H9 (cell line): ENCODE measurements around the gene TENM4. TPM values are rescaled to one million over a fixed set of nuclear protein-coding genes. Genes with fewer than 3 reads are reported as not detected.

Source experiments
- DNase-seq: peaks from one replicate; pipeline ENCODE4 v3.0.0-alpha.2; 2017
- H2AFZ ChIP-seq: one replicate; pipeline ENCODE4 v1.6.1; 2013; ENCODE audit warnings: mild to moderate bottlenecking, low read length, control low read depth, moderate library complexity
- H2AK5ac ChIP-seq: 2 replicates; pipeline ENCODE4 v1.6.1; 2013; ENCODE audit warnings: low read length, control low read depth, mixed read lengths; ENCODE audit not compliant: insufficient read length
- H2BK120ac ChIP-seq: one replicate; pipeline ENCODE4 v1.6.1; 2013; ENCODE audit warnings: low read depth, mild to moderate bottlenecking, low read length, control low read depth, inconsistent platforms; ENCODE audit not compliant: poor library complexity, severe bottlenecking
- H2BK12ac ChIP-seq: 2 replicates; pipeline ENCODE4 v1.6.1; 2013; ENCODE audit warnings: low read length, control low read depth, mixed read lengths, low read depth; ENCODE audit not compliant: insufficient read length
- H2BK15ac ChIP-seq: 2 replicates; pipeline ENCODE4 v1.6.1; 2013; ENCODE audit warnings: low read depth, low read length, control low read depth
- H2BK20ac ChIP-seq: one replicate; pipeline ENCODE4 v1.6.1; 2013; ENCODE audit warnings: low read depth, mild to moderate bottlenecking, low read length, control low read depth, inconsistent platforms; ENCODE audit not compliant: poor library complexity, severe bottlenecking
- H2BK5ac ChIP-seq: 2 replicates; pipeline ENCODE4 v1.6.1; 2013; ENCODE audit warnings: low read length, control low read depth, mixed read lengths; ENCODE audit not compliant: insufficient read length
- H3K14ac ChIP-seq: 2 replicates; pipeline ENCODE4 v1.6.1; 2013; ENCODE audit warnings: low read length, control low read depth; ENCODE audit not compliant: insufficient read depth
- H3K18ac ChIP-seq: 2 replicates; pipeline ENCODE4 v1.6.1; 2013; ENCODE audit warnings: low read depth, mild to moderate bottlenecking, mixed read lengths, low read length, control low read depth; ENCODE audit not compliant: insufficient read length
- H3K23ac ChIP-seq: 2 replicates; pipeline ENCODE4 v1.6.1; 2013; ENCODE audit warnings: low read length, control low read depth, mixed read lengths, low read depth; ENCODE audit not compliant: insufficient read length
- H3K23me2 ChIP-seq: 2 replicates; pipeline ENCODE4 v1.6.1; 2013; ENCODE audit warnings: low read depth, mild to moderate bottlenecking, mixed read lengths, low read length, control low read depth; ENCODE audit not compliant: insufficient read length, poor library complexity, severe bottlenecking
- H3K27ac ChIP-seq: 2 replicates; pipeline ENCODE4 v1.5.1; 2013; ENCODE audit warnings: low read length, control low read depth, mixed read lengths, low read depth; ENCODE audit not compliant: insufficient read length
- H3K27me3 ChIP-seq: 2 replicates; pipeline ENCODE4 v1.6.1; 2013; ENCODE audit warnings: low read length, control low read depth, inconsistent platforms; ENCODE audit not compliant: insufficient read depth
- H3K4ac ChIP-seq: 2 replicates; pipeline ENCODE4 v1.6.1; 2013; ENCODE audit warnings: low read depth, mild to moderate bottlenecking, control low read depth, inconsistent platforms, low read length, moderate library complexity
- H3K4me1 ChIP-seq: 2 replicates; pipeline ENCODE4 v1.6.1; 2013; ENCODE audit warnings: low read length, control low read depth, inconsistent platforms; ENCODE audit not compliant: insufficient read depth
- H3K4me2 ChIP-seq: 2 replicates; pipeline ENCODE4 v1.6.1; 2013; ENCODE audit warnings: low read length, control low read depth, mixed read lengths; ENCODE audit not compliant: insufficient read length, insufficient read depth
- H3K56ac ChIP-seq: 2 replicates; pipeline ENCODE4 v1.6.1; 2013; ENCODE audit warnings: low read depth, mild to moderate bottlenecking, mixed read lengths, low read length, control low read depth; ENCODE audit not compliant: insufficient read length
- H3K79me1 ChIP-seq: 2 replicates; pipeline ENCODE4 v1.6.1; 2013; ENCODE audit warnings: low read depth, mild to moderate bottlenecking, moderate library complexity, low read length, control low read depth, inconsistent platforms; ENCODE audit not compliant: insufficient read depth, poor library complexity, severe bottlenecking
- H3K79me2 ChIP-seq: 2 replicates; pipeline ENCODE4 v1.6.1; 2013; ENCODE audit warnings: low read length, control low read depth, inconsistent platforms; ENCODE audit not compliant: insufficient read depth
- H3K9ac ChIP-seq: 2 replicates; pipeline ENCODE4 v1.6.1; 2013; ENCODE audit warnings: low read length, control low read depth, mixed read lengths; ENCODE audit not compliant: insufficient read length; ENCODE audit errors: extremely low read depth
- H3K9me3 ChIP-seq: one replicate; pipeline ENCODE4 v1.6.1; 2013; ENCODE audit warnings: low read depth, low read length, inconsistent platforms; ENCODE audit not compliant: control insufficient read depth
- H3T11ph ChIP-seq: one replicate; pipeline ENCODE4 v1.6.1; 2013; ENCODE audit warnings: mild to moderate bottlenecking, low read length, control low read depth, inconsistent platforms
- H4K20me1 ChIP-seq: one replicate; pipeline ENCODE4 v1.6.1; 2013; ENCODE audit not compliant: control insufficient read depth, insufficient read length, insufficient read depth
- H4K5ac ChIP-seq: 2 replicates; pipeline ENCODE4 v1.6.1; 2013; ENCODE audit warnings: low read depth, mild to moderate bottlenecking, mixed read lengths, low read length, control low read depth; ENCODE audit not compliant: insufficient read length
- H4K8ac ChIP-seq: replicated peaks from 2 replicates; pipeline ENCODE4 v1.6.1; 2013; ENCODE audit warnings: low read length, control low read depth, mixed read lengths, low read depth; ENCODE audit not compliant: insufficient read length
- H4K91ac ChIP-seq: 2 replicates; pipeline ENCODE4 v1.6.1; 2013; ENCODE audit warnings: low read depth, mild to moderate bottlenecking, moderate library complexity, mixed read lengths, low read length, control low read depth; ENCODE audit not compliant: insufficient read length
- H3K27ac Mint-ChIP-seq, 3 experiments: 2 replicates in 2 of 3; 3 replicates in 1 of 3; pipeline ENCODE4 v1.8.0; 2020 to 2021; ENCODE audit warnings: mixed read lengths in 3 of 3, mild to moderate bottlenecking in 1 of 3, moderate library complexity in 1 of 3
- H3K27me3 Mint-ChIP-seq: 2 replicates; pipeline ENCODE4 v1.8.0; 2021; ENCODE audit warnings: low read depth, mild to moderate bottlenecking, moderate library complexity, mixed read lengths
- H3K36me3 Mint-ChIP-seq, 3 experiments: 2 replicates in 2 of 3; 3 replicates in 1 of 3; pipeline ENCODE4 v1.8.0; 2020 to 2021; ENCODE audit warnings: low read depth in 3 of 3, mixed read lengths in 3 of 3; ENCODE audit not compliant: insufficient read depth in 1 of 3
- H3K4me1 Mint-ChIP-seq, 2 experiments: 2 replicates each; pipeline ENCODE4 v1.8.0; 2020; ENCODE audit warnings: mixed read lengths in 2 of 2
- H3K4me3 Mint-ChIP-seq, 2 experiments: 2 replicates in 1 of 2; 3 replicates in 1 of 2; pipeline ENCODE4 v1.8.0; 2020 to 2021; ENCODE audit warnings: mild to moderate bottlenecking in 2 of 2, mixed read lengths in 2 of 2, moderate library complexity in 1 of 2
- H3K9me3 Mint-ChIP-seq, 2 experiments: 2 replicates in 1 of 2; 3 replicates in 1 of 2; pipeline ENCODE4 v1.8.0; 2020; ENCODE audit warnings: mild to moderate bottlenecking in 2 of 2, mixed read lengths in 2 of 2, moderate library complexity in 1 of 2
- WGBS: extraction: QIAGEN DNeasy Blood & Tissue Kit; methylation state at CpG from one replicate; pipeline ENCODE4 v1.1.7; 2013; ENCODE audit warnings: missing lambda C conversion rate, low lambda C conversion rate, mixed read lengths; ENCODE audit not compliant: insufficient read length; ENCODE audit errors: extremely low coverage; 5-methylcytosine and 5-hydroxymethylcytosine counted together
- total RNA-seq: library from RNA; stranded (reverse); gene quantifications from 2 replicates; pipeline ENCODE4 v1.2.1, GENCODE V29; 2021
- TF ChIP-seq, protein P1 (sequence below): fragments of 200-600 bp; sonication (generic); conservative IDR thresholded peaks from 3 replicates; pipeline ENCODE4 v1.8.0; 2021; ENCODE audit warnings: antibody characterized with exemption, mild to moderate bottlenecking

Gene TENM4
- total RNA-seq, 1 experiment from 2014 or later = 4.6 TPM

- Histone ChIP-seq H3K9me3 (no peaks in the 10 kb centered on the region), H2BK12ac (no peak overlapping the region), H3K23me2 (no peaks in the 10 kb centered on the region), H3T11ph (no peak overlapping the region), H3K79me1 (no peaks in the 10 kb centered on the region), H3K56ac (no peak overlapping the region), H3K23ac (no peak overlapping the region), H2BK5ac (no peak overlapping the region), H4K8ac (no peak overlapping the region), H4K5ac (no peak overlapping the region), H4K20me1 (no peaks in the 10 kb centered on the region), H3K79me2 (no peaks in the 10 kb centered on the region), H2AK5ac (no peak overlapping the region), H3K4me1 (no peaks in the 10 kb centered on the region), H3K18ac (no peak overlapping the region), H2BK15ac (no peak overlapping the region), H4K91ac (no peak overlapping the region), H3K27ac (no peak overlapping the region), H3K14ac (no peak overlapping the region), H2AFZ (no peak overlapping the region), H3K9ac (no peak overlapping the region), H3K4ac (no peak overlapping the region), H3K27me3 (no peaks in the 10 kb centered on the region), H2BK120ac (no peak overlapping the region), H3K4me2 (no peak overlapping the region), H2BK20ac (no peak overlapping the region)
- Mint-ChIP-seq H3K27me3 (peaks cover 2% of the 10 kb centered on the region), H3K9me3 (no peaks in the 10 kb centered on the region; a peak in 1 of 5 replicates), H3K27ac (no peak overlapping the region), H3K36me3 (no peaks in the 10 kb centered on the region), H3K4me1 (peaks cover 4 to 5% of the 10 kb centered on the region in 2 experiments; a peak in 3 of 4 replicates), H3K4me3 (no peak overlapping the region)
- no CpG with 5 or more reads among the region's 5 CpGs for WGBS
- TF ChIP-seq, protein P1, sequence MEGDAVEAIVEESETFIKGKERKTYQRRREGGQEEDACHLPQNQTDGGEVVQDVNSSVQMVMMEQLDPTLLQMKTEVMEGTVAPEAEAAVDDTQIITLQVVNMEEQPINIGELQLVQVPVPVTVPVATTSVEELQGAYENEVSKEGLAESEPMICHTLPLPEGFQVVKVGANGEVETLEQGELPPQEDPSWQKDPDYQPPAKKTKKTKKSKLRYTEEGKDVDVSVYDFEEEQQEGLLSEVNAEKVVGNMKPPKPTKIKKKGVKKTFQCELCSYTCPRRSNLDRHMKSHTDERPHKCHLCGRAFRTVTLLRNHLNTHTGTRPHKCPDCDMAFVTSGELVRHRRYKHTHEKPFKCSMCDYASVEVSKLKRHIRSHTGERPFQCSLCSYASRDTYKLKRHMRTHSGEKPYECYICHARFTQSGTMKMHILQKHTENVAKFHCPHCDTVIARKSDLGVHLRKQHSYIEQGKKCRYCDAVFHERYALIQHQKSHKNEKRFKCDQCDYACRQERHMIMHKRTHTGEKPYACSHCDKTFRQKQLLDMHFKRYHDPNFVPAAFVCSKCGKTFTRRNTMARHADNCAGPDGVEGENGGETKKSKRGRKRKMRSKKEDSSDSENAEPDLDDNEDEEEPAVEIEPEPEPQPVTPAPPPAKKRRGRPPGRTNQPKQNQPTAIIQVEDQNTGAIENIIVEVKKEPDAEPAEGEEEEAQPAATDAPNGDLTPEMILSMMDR = no peak
- no peak for DNase-seq
Observed at GRCh38 chr11:78731027-78731426, 709.8 kb downstream of the TENM4 start.
